CD4-positive, alpha-beta T cell treated with Interleukin-2 at 100 ng/mL for 4 hours (primary cell): ENCODE measurements around the gene NUDT10.
"Not testable (repeated sequence)": the region's sequence is repeated elsewhere in the genome, so short reads cannot be mapped to it uniquely, and the experiment has no call there.

Source experiments
- DNase-seq: peaks from one replicate; pipeline ENCODE4 v3.0.0-alpha.2; 2020; ENCODE audit warnings: low spot score

Gene NUDT10

GRCh38 chrX:51332188-51332942 is at the start of gene NUDT10:
TSS of gene NUDT10 (plus strand) at chrX:51332822. CDS start at chrX:51332966, 144 bp downstream.
- peak; percentile 0 for DNase-seq

- DNase-seq, result no peak
These were observed 40.2 kb upstream of the NUDT10 start for GRCh38 chrX:51292421-51292820.

DNA sequence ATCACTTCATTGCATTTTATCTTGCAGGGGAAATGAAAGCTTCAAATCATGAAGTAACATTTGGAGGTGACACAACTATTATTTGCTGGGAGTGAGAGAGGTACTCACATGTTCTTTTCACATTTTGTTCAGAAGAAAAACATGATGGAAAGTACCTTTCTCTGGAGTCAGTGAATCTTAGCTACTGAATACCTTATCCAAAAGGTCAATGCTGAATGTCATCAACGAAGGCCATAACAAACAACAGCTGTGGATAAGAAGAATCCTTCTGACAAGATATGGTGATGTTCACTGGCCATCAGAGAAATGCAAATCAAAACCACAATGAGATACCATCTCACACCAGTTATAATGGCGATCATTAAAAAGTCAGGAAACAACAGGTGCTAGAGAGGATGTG is 36.5 kb upstream of the NUDT10 start:
- DNase-seq, result no peak

DNA sequence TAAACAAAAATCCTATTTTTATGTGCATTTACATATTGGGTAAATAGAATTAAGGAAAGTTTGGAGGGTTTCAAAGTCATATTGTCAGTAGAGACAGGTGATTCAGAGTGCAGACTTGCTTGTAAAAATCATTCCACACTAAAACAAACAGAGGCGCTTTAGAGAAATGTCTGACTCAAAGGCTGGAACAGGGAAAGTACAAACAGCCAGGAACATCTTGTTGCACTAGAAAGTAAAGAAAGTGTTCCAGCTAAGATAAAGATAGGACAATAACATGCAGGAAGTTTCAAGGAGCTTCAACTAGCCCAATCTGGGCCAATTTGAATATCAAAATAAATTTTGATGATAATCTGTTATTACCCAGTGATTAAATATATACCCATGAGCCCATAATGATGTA is 16.4 kb upstream of the NUDT10 start:
- no peak for DNase-seq

GRCh38 chrX:51332943-51333785 is 542 bp downstream of the NUDT10 start:
- not testable (repeated sequence) for DNase-seq

DNA sequence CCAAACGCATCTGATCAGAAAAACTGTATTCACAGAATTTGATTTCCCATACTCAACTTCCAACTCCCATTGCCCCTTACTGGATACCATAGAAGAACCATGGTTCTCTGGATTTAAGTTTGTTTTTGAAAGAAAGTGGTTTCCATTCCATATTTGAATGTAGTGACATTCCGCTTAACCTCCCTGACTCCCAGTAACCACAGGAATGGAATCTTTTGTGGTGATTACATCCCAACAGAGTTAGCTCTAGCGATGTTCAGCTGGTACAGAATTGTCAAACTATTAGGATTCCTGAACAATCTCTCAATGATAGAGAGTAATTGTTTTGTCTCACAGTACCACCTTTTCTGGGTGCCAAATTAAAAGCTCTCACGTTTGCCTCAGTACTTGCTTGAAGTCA is 1.7 kb downstream of the NUDT10 start:
- no peak for DNase-seq

- DNase-seq, result peak; percentile 40
These were observed 4.0 kb downstream of the NUDT10 start for GRCh38 chrX:51336584-51336983.

DNA sequence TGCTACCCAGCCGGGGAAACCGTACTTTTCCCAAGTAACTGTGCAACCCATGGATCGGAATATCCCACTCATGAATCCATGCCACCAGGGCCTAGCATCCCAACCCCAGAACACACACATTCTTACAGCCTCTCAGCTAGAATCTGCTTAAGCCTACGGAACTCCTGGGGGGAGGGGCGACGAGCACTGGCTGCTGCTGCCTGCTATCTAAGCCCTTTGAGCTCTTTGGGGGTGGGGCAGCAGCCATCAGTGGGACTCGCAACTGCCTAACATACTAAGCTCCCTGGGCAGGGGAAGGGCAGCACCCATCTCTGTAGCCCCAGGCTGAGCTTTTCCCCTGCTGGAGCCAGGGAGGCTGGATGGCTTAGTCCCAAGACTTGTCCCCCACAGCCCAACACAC is 28.6 kb downstream of the NUDT10 start:
- DNase-seq, result no peak

DNA sequence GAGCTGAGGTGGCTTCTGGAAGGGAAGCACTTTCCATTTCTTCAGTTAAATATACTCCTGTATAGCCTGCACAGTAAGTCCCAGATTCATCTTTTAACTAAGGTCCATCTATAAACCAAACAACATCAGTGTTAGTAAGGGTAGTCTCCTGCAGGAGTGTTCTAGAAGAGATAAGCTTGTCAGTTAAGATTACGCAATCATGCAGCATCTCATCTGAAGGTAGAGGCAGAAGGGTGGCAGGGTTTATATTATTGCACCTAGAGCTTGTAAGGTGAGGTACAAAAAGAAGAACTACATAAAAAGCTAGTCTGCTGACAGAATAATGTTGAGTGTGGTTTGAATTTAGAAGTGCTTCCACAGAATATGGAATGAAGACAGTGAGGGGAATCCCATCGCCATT is 44.0 kb downstream of the NUDT10 start:
- DNase-seq, result no peak
